ENCODE measurements around the gene CAMTA1.

Gene CAMTA1

DNA sequence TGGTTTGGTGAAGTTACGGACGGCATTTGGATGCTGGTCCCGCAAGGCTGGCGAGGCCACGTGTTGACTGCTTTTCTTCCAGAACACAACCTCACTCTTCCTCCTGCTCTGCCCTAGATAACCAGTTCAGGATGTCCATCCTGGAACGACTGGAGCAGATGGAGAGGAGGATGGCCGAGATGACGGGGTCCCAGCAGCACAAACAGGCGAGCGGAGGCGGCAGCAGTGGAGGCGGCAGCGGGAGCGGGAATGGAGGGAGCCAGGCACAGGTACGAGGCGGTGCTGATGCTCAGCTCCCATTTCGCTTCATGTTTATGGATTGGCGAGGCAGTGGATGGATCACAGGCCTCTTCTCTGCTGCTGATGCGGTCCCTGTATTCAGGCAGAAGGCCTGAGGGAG lies 947.1 kb downstream of the CAMTA1 start:
- no peak overlapping the region for H3K27ac ChIP-seq (ENCODE audit: low read depth, low read length)
- no peaks in the 10 kb centered on the region for H4K20me1 ChIP-seq (ENCODE audit: low read depth, low read length)
- H3K79me2 ChIP-seq (ENCODE audit: insufficient read depth, low read length) = no peaks in the 10 kb centered on the region
- no peaks in the 10 kb centered on the region for H3K9me2 ChIP-seq (replicated peaks; ENCODE audit: insufficient read depth, low read length)
- H3K27me3 ChIP-seq (ENCODE audit: low read length) = 0 out of 2 replicates have a peak, but pooled peaks cover 3% of the 10 kb centered on the region
- H3K9ac ChIP-seq (ENCODE audit: low read length) = no peak overlapping the region
- H3F3A ChIP-seq (ENCODE audit: insufficient read depth) = no peaks in the 10 kb centered on the region
- H3K4me3 ChIP-seq (ENCODE audit: insufficient read depth, low read length, poor library complexity, severe bottlenecking) = no peak overlapping the region
- no peaks in the 10 kb centered on the region for H3K9me3 ChIP-seq (ENCODE audit: insufficient read depth, low read length)
- no peak for TF ChIP-seq EZH2phosphoT487 (conservative IDR thresholded peaks at IDR 0.05; ENCODE audit: low read length)
- TF ChIP-seq, protein P1, sequence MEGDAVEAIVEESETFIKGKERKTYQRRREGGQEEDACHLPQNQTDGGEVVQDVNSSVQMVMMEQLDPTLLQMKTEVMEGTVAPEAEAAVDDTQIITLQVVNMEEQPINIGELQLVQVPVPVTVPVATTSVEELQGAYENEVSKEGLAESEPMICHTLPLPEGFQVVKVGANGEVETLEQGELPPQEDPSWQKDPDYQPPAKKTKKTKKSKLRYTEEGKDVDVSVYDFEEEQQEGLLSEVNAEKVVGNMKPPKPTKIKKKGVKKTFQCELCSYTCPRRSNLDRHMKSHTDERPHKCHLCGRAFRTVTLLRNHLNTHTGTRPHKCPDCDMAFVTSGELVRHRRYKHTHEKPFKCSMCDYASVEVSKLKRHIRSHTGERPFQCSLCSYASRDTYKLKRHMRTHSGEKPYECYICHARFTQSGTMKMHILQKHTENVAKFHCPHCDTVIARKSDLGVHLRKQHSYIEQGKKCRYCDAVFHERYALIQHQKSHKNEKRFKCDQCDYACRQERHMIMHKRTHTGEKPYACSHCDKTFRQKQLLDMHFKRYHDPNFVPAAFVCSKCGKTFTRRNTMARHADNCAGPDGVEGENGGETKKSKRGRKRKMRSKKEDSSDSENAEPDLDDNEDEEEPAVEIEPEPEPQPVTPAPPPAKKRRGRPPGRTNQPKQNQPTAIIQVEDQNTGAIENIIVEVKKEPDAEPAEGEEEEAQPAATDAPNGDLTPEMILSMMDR (IDR thresholded peaks at IDR 0.05; ENCODE audit: insufficient read depth, low read length, poor library complexity, severe bottlenecking) = no peak
- no peak overlapping the region for H2AFZ ChIP-seq (ENCODE audit: low read depth, low read length, severe bottlenecking)
- no peak overlapping the region for H3K4me2 ChIP-seq (ENCODE audit: low read depth, low read length, poor library complexity, severe bottlenecking)
- no peaks in the 10 kb centered on the region for H3K36me3 ChIP-seq (ENCODE audit: low read length)

DNA sequence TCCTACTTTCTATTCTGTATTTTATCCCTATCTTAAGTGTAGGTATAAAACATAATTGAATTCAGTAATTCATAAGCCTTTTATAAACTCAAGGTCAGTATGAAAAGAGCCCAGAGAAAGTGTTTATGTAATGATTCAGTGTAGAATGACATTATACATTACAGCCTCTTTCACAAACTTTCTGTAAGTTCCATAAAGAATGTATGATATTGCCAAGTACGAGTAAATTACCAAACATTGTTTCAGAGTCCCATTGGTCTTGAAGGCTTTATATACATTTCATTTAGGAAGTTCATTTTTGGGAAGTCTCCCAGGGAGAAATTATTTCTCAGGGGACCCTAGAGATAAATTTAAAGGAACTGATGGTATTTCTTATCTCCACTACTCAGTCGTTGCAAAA lies 948.0 kb downstream of the CAMTA1 start:
- H3K27ac ChIP-seq (ENCODE audit: low read depth, low read length) = no peak overlapping the region
- no peak overlapping the region for H3K4me2 ChIP-seq (ENCODE audit: low read depth, low read length, poor library complexity, severe bottlenecking)
- H3K27me3 ChIP-seq (ENCODE audit: low read length) = 0 out of 2 replicates have a peak, but pooled peaks cover 3% of the 10 kb centered on the region

DNA sequence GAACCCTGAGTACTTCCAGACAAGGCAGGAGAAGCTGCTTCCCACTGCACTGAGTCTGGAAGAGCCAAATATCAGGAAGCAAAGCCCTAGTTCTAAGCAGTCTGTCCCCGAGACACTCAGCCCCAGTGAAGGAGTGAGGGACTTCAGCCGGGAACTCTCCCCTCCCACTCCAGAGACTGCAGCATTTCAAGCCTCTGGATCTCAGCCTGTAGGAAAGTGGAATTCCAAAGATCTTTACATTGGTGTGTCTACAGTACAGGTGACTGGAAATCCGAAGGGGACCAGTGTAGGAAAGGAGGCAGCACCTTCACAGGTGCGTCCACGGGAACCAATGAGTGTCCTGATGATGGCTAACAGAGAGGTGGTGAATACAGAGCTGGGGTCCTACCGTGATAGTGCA lies 952.8 kb downstream of the CAMTA1 start:
- Histone ChIP-seq H4K20me1 (ENCODE audit: low read depth, low read length) (no peaks in the 10 kb centered on the region), H3K79me2 (ENCODE audit: insufficient read depth, low read length) (no peaks in the 10 kb centered on the region), H3K9me3 (ENCODE audit: insufficient read depth, low read length) (no peaks in the 10 kb centered on the region), H3K27ac (ENCODE audit: low read depth, low read length) (no peak overlapping the region), H3K9ac (ENCODE audit: low read length) (no peak overlapping the region), H3K9me2 (replicated peaks; ENCODE audit: insufficient read depth, low read length) (no peaks in the 10 kb centered on the region), H3K27me3 (ENCODE audit: low read length) (0 out of 2 replicates have a peak, but pooled peaks cover 3% of the 10 kb centered on the region), H3F3A (ENCODE audit: insufficient read depth) (no peaks in the 10 kb centered on the region), H2AFZ (ENCODE audit: low read depth, low read length, severe bottlenecking) (no peak overlapping the region), H3K4me3 (ENCODE audit: insufficient read depth, low read length, poor library complexity, severe bottlenecking) (no peak overlapping the region), H3K4me2 (ENCODE audit: low read depth, low read length, poor library complexity, severe bottlenecking) (no peak overlapping the region), H3K36me3 (ENCODE audit: low read length) (no peaks in the 10 kb centered on the region)
- no peak for TF ChIP-seq EZH2phosphoT487 (conservative IDR thresholded peaks at IDR 0.05; ENCODE audit: low read length)
- TF ChIP-seq, protein P1 (IDR thresholded peaks at IDR 0.05; ENCODE audit: insufficient read depth, low read length, poor library complexity, severe bottlenecking) = no peak

More for the DNA sequence above, 948.0 kb downstream of the CAMTA1 start:
- Histone ChIP-seq H3K9me2 (replicated peaks; ENCODE audit: insufficient read depth, low read length) (no peaks in the 10 kb centered on the region), H4K20me1 (ENCODE audit: low read depth, low read length) (no peaks in the 10 kb centered on the region), H3F3A (ENCODE audit: insufficient read depth) (no peaks in the 10 kb centered on the region), H3K4me3 (ENCODE audit: insufficient read depth, low read length, poor library complexity, severe bottlenecking) (no peak overlapping the region), H2AFZ (ENCODE audit: low read depth, low read length, severe bottlenecking) (no peak overlapping the region), H3K36me3 (ENCODE audit: low read length) (no peaks in the 10 kb centered on the region), H3K9me3 (ENCODE audit: insufficient read depth, low read length) (no peaks in the 10 kb centered on the region), H3K79me2 (ENCODE audit: insufficient read depth, low read length) (no peaks in the 10 kb centered on the region), H3K9ac (ENCODE audit: low read length) (no peak overlapping the region)
- no peak for TF ChIP-seq EZH2phosphoT487 (conservative IDR thresholded peaks at IDR 0.05; ENCODE audit: low read length)
- TF ChIP-seq, protein P1 (IDR thresholded peaks at IDR 0.05; ENCODE audit: insufficient read depth, low read length, poor library complexity, severe bottlenecking) = no peak

Measured in SU-DHL-6 (cell line).